ENCODE measurements around the gene GSTT2B.

DNA sequence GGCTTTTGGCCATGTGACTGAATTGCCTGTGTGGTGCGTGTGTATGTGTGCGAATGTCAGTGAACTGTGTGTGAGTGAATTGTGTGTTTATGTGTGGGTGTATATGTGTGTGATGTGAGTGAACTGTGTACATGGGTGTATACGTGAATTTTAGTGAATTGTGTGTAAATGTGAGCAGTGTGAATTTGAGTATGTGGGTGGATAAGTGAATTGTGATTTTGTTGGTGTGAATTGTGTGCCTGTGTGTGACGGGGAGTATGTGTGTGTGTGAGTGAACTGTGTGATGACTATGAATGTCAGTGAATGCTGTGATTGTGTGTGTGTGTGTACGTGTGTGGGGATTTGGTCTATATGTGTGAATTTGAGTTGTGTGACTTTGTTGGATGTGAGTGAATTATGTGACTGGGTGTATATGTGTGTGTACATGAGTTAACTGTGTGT is 9.2 kb upstream of the GSTT2B start:
- TF ChIP-seq RAD21 (IDR thresholded peaks at IDR 0.05; ENCODE audit: low read length) (no peak), JUND (IDR thresholded peaks at IDR 0.05) (no peak), POLR2AphosphoS5 (IDR thresholded peaks at IDR 0.05; ENCODE audit: low read depth, low read length) (no peak)
- TF ChIP-seq, protein P1, sequence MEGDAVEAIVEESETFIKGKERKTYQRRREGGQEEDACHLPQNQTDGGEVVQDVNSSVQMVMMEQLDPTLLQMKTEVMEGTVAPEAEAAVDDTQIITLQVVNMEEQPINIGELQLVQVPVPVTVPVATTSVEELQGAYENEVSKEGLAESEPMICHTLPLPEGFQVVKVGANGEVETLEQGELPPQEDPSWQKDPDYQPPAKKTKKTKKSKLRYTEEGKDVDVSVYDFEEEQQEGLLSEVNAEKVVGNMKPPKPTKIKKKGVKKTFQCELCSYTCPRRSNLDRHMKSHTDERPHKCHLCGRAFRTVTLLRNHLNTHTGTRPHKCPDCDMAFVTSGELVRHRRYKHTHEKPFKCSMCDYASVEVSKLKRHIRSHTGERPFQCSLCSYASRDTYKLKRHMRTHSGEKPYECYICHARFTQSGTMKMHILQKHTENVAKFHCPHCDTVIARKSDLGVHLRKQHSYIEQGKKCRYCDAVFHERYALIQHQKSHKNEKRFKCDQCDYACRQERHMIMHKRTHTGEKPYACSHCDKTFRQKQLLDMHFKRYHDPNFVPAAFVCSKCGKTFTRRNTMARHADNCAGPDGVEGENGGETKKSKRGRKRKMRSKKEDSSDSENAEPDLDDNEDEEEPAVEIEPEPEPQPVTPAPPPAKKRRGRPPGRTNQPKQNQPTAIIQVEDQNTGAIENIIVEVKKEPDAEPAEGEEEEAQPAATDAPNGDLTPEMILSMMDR (IDR thresholded peaks at IDR 0.05) = no peak
